Neural cell (in vitro differentiated cells): Measurements from ENCODE around the gene IDI1. TPM values are rescaled to one million over a fixed set of nuclear protein-coding genes. Genes with fewer than 3 reads are reported as not detected.

Experiments used
- H2AFZ ChIP-seq: fragments of 200-600, 300-800 bp; sonication (generic), shearing (Covaris generic); 2 replicates; pipeline ENCODE4 v1.6.0; 2014; ENCODE audit warnings: low read depth, mild to moderate bottlenecking, antibody characterized with exemption, low read length, moderate library complexity
- H3F3A ChIP-seq: fragments of 200-600 bp; shearing (Covaris generic); 2 replicates; pipeline ENCODE4 v1.6.1; 2016; ENCODE audit warnings: mild to moderate bottlenecking, moderate library complexity, mixed read lengths, antibody characterized with exemption, low read length; ENCODE audit not compliant: insufficient read depth, poor library complexity, severe bottlenecking
- H3K27ac ChIP-seq: fragments of 200-600, 300-800 bp; sonication (generic), shearing (Covaris generic); 2 replicates; pipeline ENCODE4 v1.5.1; 2014; ENCODE audit warnings: mild to moderate bottlenecking, low read length, moderate library complexity
- H3K27me3 ChIP-seq: fragments of 300-800, 200-600 bp; sonication (generic), shearing (Covaris generic); 2 replicates; pipeline ENCODE4 v1.6.0; 2014; ENCODE audit warnings: mild to moderate bottlenecking, low read depth, low read length, moderate library complexity; ENCODE audit not compliant: insufficient read depth
- H3K36me3 ChIP-seq: fragments of 300-800, 200-600 bp; sonication (generic), shearing (Covaris generic); 2 replicates; pipeline ENCODE4 v1.5.1; 2014; ENCODE audit warnings: mild to moderate bottlenecking, antibody characterized with exemption, low read length, moderate library complexity; ENCODE audit not compliant: insufficient read depth
- H3K4me2 ChIP-seq: fragments of 300-800, 200-600 bp; sonication (generic), shearing (Covaris generic); 2 replicates; pipeline ENCODE4 v1.6.0; 2014; ENCODE audit warnings: mild to moderate bottlenecking, low read length
- H3K4me3 ChIP-seq: fragments of 300-800, 200-600 bp; sonication (generic), shearing (Covaris generic); 2 replicates; pipeline ENCODE4 v1.5.1; 2014; ENCODE audit warnings: mild to moderate bottlenecking, low read length, moderate library complexity
- H3K79me2 ChIP-seq: fragments of 200-600 bp; shearing (Covaris generic); replicated peaks from 2 replicates; pipeline ENCODE4 v1.6.0; 2014; ENCODE audit warnings: mild to moderate bottlenecking, low read length, moderate library complexity; ENCODE audit not compliant: insufficient read depth
- H3K9ac ChIP-seq: fragments of 300-800, 200-600 bp; sonication (generic), shearing (Covaris generic); 2 replicates; pipeline ENCODE4 v1.6.1; 2016; ENCODE audit warnings: mild to moderate bottlenecking, low read length, mixed read lengths
- H3K9me2 ChIP-seq: fragments of 200-600 bp; shearing (Covaris generic); 2 replicates; pipeline ENCODE4 v1.6.1; 2016; ENCODE audit warnings: mild to moderate bottlenecking, low read length, mixed read lengths; ENCODE audit not compliant: insufficient read depth
- H3K9me3 ChIP-seq: fragments of 200-600, 300-800 bp; sonication (generic), shearing (Covaris generic); 2 replicates; pipeline ENCODE4 v1.6.1; 2016; ENCODE audit warnings: mild to moderate bottlenecking, mixed run types, low read length, moderate library complexity, mixed read lengths
- H4K20me1 ChIP-seq: fragments of 200-600 bp; shearing (Covaris generic); 2 replicates; pipeline ENCODE4 v1.6.1; 2016; ENCODE audit warnings: mild to moderate bottlenecking, mixed run types; ENCODE audit not compliant: insufficient read depth
- EP300 ChIP-seq: fragments of 450-650 bp; conservative IDR thresholded peaks from 2 replicates; pipeline ENCODE4 v1.6.1; 2014; ENCODE audit warnings: antibody characterized with exemption, mild to moderate bottlenecking, moderate library complexity; ENCODE audit not compliant: poor library complexity, severe bottlenecking
- EZH2 ChIP-seq: fragments of 200-600, 300-800 bp; shearing (Covaris generic), sonication (generic); IDR thresholded peaks from 2 replicates; pipeline ENCODE4 v1.6.1; 2014; ENCODE audit warnings: antibody characterized with exemption, low read length, borderline replicate concordance, mild to moderate bottlenecking; ENCODE audit not compliant: insufficient read depth, poor library complexity, severe bottlenecking
- MXI1 ChIP-seq: fragments of 450-650 bp; conservative IDR thresholded peaks from 2 replicates; pipeline ENCODE4 v1.6.1; 2014; ENCODE audit warnings: antibody characterized with exemption, mild to moderate bottlenecking; ENCODE audit not compliant: poor library complexity, severe bottlenecking
- POLR2AphosphoS5 ChIP-seq: IDR thresholded peaks from 2 replicates; pipeline ENCODE4 v1.6.1; 2012
- RAD21 ChIP-seq: fragments of 450-650 bp; conservative IDR thresholded peaks from 2 replicates; pipeline ENCODE4 v1.6.1; 2014; ENCODE audit warnings: antibody characterized with exemption, mild to moderate bottlenecking, moderate library complexity
- SMC3 ChIP-seq: fragments of 450-650 bp; conservative IDR thresholded peaks from 2 replicates; pipeline ENCODE4 v1.6.1; 2014; ENCODE audit warnings: antibody characterized with exemption, mild to moderate bottlenecking, moderate library complexity; ENCODE audit not compliant: poor library complexity
- TAF1 ChIP-seq: IDR thresholded peaks from 2 replicates; pipeline ENCODE4 v1.6.1; 2012; ENCODE audit warnings: low read depth
- polyA plus RNA-seq: library from polyadenylated mRNA; depleted of rRNA; stranded (reverse); fragments of >200 nt; gene quantifications from 2 replicates; pipeline ENCODE4 v1.2.3, GENCODE V29; 2014
- TF ChIP-seq, protein P1 (sequence below): IDR thresholded peaks from 2 replicates; pipeline ENCODE4 v1.6.1; 2012; ENCODE audit warnings: borderline replicate concordance
- TF ChIP-seq, protein P2 (sequence below): fragments of 450-650 bp; IDR thresholded peaks from 2 replicates; pipeline ENCODE4 v1.5.1; 2014; ENCODE audit warnings: antibody characterized with exemption, mild to moderate bottlenecking, moderate library complexity; ENCODE audit not compliant: poor library complexity, severe bottlenecking

The IDI1 gene
- polyA plus RNA-seq, 1 donor from 2014 or later = 307 TPM

DNA sequence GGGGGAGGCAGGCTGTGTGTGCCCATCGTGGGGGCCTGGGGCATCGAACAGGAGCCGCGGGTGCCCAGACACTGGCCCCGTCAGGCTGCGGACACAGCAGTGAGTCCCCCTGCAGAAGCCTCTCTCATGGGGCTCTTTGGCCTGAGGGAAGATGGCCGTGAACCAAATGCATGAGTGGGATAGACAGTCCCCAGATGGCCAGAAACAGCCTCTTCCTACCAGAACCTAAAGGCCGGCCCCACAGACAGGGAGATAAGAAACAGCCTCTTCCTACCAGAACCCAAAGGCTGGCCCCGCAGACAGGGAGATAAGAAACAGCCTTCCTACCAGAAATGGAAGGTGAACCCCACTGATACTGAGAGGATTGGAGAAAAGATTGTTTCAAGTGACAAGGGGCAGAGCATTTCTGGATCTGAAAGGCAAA lies 39.8 kb downstream of the IDI1 start:
- no peaks in the 10 kb centered on the region for H3K79me2 ChIP-seq
- H2AFZ ChIP-seq = no peak overlapping the region
- peaks cover 9% of the 10 kb centered on the region for H3K36me3 ChIP-seq
- TF ChIP-seq EP300 = no peak
- TF ChIP-seq, protein P1, sequence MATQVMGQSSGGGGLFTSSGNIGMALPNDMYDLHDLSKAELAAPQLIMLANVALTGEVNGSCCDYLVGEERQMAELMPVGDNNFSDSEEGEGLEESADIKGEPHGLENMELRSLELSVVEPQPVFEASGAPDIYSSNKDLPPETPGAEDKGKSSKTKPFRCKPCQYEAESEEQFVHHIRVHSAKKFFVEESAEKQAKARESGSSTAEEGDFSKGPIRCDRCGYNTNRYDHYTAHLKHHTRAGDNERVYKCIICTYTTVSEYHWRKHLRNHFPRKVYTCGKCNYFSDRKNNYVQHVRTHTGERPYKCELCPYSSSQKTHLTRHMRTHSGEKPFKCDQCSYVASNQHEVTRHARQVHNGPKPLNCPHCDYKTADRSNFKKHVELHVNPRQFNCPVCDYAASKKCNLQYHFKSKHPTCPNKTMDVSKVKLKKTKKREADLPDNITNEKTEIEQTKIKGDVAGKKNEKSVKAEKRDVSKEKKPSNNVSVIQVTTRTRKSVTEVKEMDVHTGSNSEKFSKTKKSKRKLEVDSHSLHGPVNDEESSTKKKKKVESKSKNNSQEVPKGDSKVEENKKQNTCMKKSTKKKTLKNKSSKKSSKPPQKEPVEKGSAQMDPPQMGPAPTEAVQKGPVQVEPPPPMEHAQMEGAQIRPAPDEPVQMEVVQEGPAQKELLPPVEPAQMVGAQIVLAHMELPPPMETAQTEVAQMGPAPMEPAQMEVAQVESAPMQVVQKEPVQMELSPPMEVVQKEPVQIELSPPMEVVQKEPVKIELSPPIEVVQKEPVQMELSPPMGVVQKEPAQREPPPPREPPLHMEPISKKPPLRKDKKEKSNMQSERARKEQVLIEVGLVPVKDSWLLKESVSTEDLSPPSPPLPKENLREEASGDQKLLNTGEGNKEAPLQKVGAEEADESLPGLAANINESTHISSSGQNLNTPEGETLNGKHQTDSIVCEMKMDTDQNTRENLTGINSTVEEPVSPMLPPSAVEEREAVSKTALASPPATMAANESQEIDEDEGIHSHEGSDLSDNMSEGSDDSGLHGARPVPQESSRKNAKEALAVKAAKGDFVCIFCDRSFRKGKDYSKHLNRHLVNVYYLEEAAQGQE = no peak
- no peak for TF ChIP-seq SMC3
- TF ChIP-seq EZH2 = no peak
- TF ChIP-seq POLR2AphosphoS5 = no peak
- no peak for TF ChIP-seq TAF1
- TF ChIP-seq RAD21 = no peak
- no peak for TF ChIP-seq MXI1
- H3F3A ChIP-seq = no peaks in the 10 kb centered on the region
- H3K9ac ChIP-seq = no peak overlapping the region
- no peaks in the 10 kb centered on the region for H3K9me2 ChIP-seq
- no peak overlapping the region for H3K27ac ChIP-seq
- H3K9me3 ChIP-seq = no peaks in the 10 kb centered on the region
- H3K27me3 ChIP-seq = no peaks in the 10 kb centered on the region
- H3K4me3 ChIP-seq = no peak overlapping the region
- no peaks in the 10 kb centered on the region for H4K20me1 ChIP-seq
- H3K4me2 ChIP-seq = no peak overlapping the region

DNA sequence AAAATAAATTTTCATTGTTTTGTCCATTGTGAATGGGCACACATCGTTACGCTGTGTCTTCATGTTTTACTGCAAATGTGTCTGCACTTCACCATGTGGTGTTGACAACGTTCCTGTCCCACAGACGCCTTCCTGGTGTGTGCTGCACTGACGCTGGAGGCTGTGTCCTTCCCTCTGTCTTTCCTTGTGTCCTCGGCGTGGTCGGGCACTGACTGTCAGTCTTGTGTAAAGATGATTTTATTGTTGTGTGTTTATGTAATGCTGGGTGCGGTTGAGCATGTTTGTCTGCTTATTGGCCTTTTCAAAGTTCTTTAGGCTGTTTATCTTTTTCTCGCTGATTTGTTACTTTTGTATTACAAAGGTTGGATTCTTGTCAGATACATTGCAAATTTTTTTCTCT lies 41.3 kb downstream of the IDI1 start:
- Histone ChIP-seq H3K27ac (no peak overlapping the region), H3K9me3 (no peaks in the 10 kb centered on the region), H4K20me1 (no peaks in the 10 kb centered on the region), H3F3A (no peaks in the 10 kb centered on the region), H3K4me3 (no peak overlapping the region), H3K4me2 (no peak overlapping the region), H3K9ac (no peak overlapping the region), H2AFZ (no peak overlapping the region), H3K79me2 (no peaks in the 10 kb centered on the region), H3K9me2 (no peaks in the 10 kb centered on the region), H3K36me3 (peaks cover 15% of the 10 kb centered on the region), H3K27me3 (no peaks in the 10 kb centered on the region)
- TF ChIP-seq, protein P2, sequence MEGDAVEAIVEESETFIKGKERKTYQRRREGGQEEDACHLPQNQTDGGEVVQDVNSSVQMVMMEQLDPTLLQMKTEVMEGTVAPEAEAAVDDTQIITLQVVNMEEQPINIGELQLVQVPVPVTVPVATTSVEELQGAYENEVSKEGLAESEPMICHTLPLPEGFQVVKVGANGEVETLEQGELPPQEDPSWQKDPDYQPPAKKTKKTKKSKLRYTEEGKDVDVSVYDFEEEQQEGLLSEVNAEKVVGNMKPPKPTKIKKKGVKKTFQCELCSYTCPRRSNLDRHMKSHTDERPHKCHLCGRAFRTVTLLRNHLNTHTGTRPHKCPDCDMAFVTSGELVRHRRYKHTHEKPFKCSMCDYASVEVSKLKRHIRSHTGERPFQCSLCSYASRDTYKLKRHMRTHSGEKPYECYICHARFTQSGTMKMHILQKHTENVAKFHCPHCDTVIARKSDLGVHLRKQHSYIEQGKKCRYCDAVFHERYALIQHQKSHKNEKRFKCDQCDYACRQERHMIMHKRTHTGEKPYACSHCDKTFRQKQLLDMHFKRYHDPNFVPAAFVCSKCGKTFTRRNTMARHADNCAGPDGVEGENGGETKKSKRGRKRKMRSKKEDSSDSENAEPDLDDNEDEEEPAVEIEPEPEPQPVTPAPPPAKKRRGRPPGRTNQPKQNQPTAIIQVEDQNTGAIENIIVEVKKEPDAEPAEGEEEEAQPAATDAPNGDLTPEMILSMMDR = no peak
- TF ChIP-seq EP300 (no peak), MXI1 (no peak), SMC3 (no peak), TAF1 (no peak), POLR2AphosphoS5 (no peak), RAD21 (no peak), EZH2 (no peak)
- TF ChIP-seq, protein P1 = no peak
